CD4-positive, alpha-beta T cell treated with Interleukin-17A for 4 hours (primary cell): ENCODE results near the gene GALM.
A peak's percentile ranks its signal among the peaks of the same experiment; 100 is the strongest.
"Not testable (repeated sequence)": the region's sequence is repeated elsewhere in the genome, so short reads cannot be mapped to it uniquely, and the experiment has no call there.

Experiments used
- DNase-seq: peaks from one replicate; pipeline ENCODE4 v3.0.0-alpha.2; 2020; ENCODE audit warnings: mixed read lengths

The GALM gene

GRCh38 chr2:38665854-38666555, at the start of gene GALM:
TSS of gene GALM (plus strand) at chr2:38666114. CDS start at chr2:38666162, 48 bp downstream.
- DNase-seq: peak; percentile 64

- DNase-seq: no peak
These were observed 48.6 kb upstream of the GALM start for GRCh38 chr2:38617301-38617700.

GRCh38 chr2:38619458-38620164, 46.3 kb upstream of the GALM start:
- DNase-seq: no peak

- DNase-seq: no peak
These were observed 45.5 kb upstream of the GALM start for GRCh38 chr2:38620282-38620977.

- no peak for DNase-seq
These were observed 44.9 kb upstream of the GALM start for GRCh38 chr2:38621018-38621417.

GRCh38 chr2:38622210-38622609, 43.7 kb upstream of the GALM start:
- no peak for DNase-seq

- peak; percentile 70 for DNase-seq
These were observed 39.4 kb upstream of the GALM start for GRCh38 chr2:38626326-38627035.

- DNase-seq: no peak
These were observed 38.5 kb upstream of the GALM start for GRCh38 chr2:38627391-38627790.

- no peak for DNase-seq
These were observed 36.2 kb upstream of the GALM start for GRCh38 chr2:38629684-38630083.

- no peak for DNase-seq
These were observed 33.9 kb upstream of the GALM start for GRCh38 chr2:38631976-38632375.

GRCh38 chr2:38632980-38633379, 32.9 kb upstream of the GALM start:
- DNase-seq: no peak

- DNase-seq: no peak
These were observed 32.0 kb upstream of the GALM start for GRCh38 chr2:38633895-38634294.

GRCh38 chr2:38634684-38635083, 31.2 kb upstream of the GALM start:
- no peak for DNase-seq

- no peak for DNase-seq
These were observed 30.8 kb upstream of the GALM start for GRCh38 chr2:38635139-38635538.

GRCh38 chr2:38636069-38636468, 29.8 kb upstream of the GALM start:
- DNase-seq: no peak

- DNase-seq: not testable (repeated sequence)
These were observed 23.4 kb upstream of the GALM start for GRCh38 chr2:38642373-38643017.

- DNase-seq: no peak
These were observed 22.8 kb upstream of the GALM start for GRCh38 chr2:38643021-38643671.

GRCh38 chr2:38643683-38644511, 22.0 kb upstream of the GALM start:
- peak; percentile 35 for DNase-seq

- DNase-seq: peak; percentile 14
These were observed 17.7 kb upstream of the GALM start for GRCh38 chr2:38648107-38648761.

- no peak for DNase-seq
These were observed 16.7 kb upstream of the GALM start for GRCh38 chr2:38649176-38649728.
